H54 (cell line): Measurements from ENCODE around the gene ST8SIA2.

Experiments used
- DNase-seq: peaks from one replicate; pipeline ENCODE4 v3.0.0; 2011; ENCODE audit warnings: low spot score, mixed read lengths; ENCODE audit not compliant: insufficient read length
- FAIRE-seq: peaks from 3 replicates; lab custom pipeline; 2011; peaks lifted over from hg19 to GRCh38; lab: Jason Lieb, UNC
- POLR2A ChIP-seq: IDR thresholded peaks from 2 replicates; pipeline ENCODE4 v1.6.1; 2011; ENCODE audit warnings: low read depth, mild to moderate bottlenecking, low read length

The ST8SIA2 gene

GRCh38 chr15:92383519-92384324, 10.0 kb upstream of the ST8SIA2 start:
- FAIRE-seq (no peak), DNase-seq (no peak)
- TF ChIP-seq POLR2A, result no peak

- TF ChIP-seq POLR2A, result no peak
- DNase-seq (no peak), FAIRE-seq (no peak)
Measured at GRCh38 chr15:92384381-92384780, 9.3 kb upstream of the ST8SIA2 start.

GRCh38 chr15:92385096-92385495, 8.6 kb upstream of the ST8SIA2 start:
- DNase-seq, result no peak
- TF ChIP-seq POLR2A, result no peak
- no peak for FAIRE-seq

- DNase-seq, result no peak
- TF ChIP-seq POLR2A, result no peak
- no peak for FAIRE-seq
Measured at GRCh38 chr15:92391640-92392039, 2.0 kb upstream of the ST8SIA2 start.

- FAIRE-seq (no peak), DNase-seq (no peak)
- TF ChIP-seq POLR2A, result no peak
Measured at GRCh38 chr15:92392462-92392861, 1.2 kb upstream of the ST8SIA2 start.

GRCh38 chr15:92393980-92394308, 263 bp downstream of the ST8SIA2 start:
- no peak for TF ChIP-seq POLR2A
- no peak for FAIRE-seq
- DNase-seq, result no peak

- TF ChIP-seq POLR2A, result no peak
- no peak for FAIRE-seq
- DNase-seq, result no peak
Measured at GRCh38 chr15:92394309-92395097, 822 bp downstream of the ST8SIA2 start.

- no peak for TF ChIP-seq POLR2A
- DNase-seq (no peak), FAIRE-seq (no peak)
Measured at GRCh38 chr15:92395098-92395635, 1.5 kb downstream of the ST8SIA2 start.

- no peak for DNase-seq
- TF ChIP-seq POLR2A, result no peak
- FAIRE-seq, result no peak
Measured at GRCh38 chr15:92399271-92399950, 5.7 kb downstream of the ST8SIA2 start.

- no peak for TF ChIP-seq POLR2A
- DNase-seq (no peak), FAIRE-seq (no peak)
Measured at GRCh38 chr15:92400573-92400972, 6.9 kb downstream of the ST8SIA2 start.

- no peak for FAIRE-seq
- no peak for DNase-seq
- TF ChIP-seq POLR2A, result no peak
Measured at GRCh38 chr15:92400980-92401787, 7.5 kb downstream of the ST8SIA2 start.

- DNase-seq (no peak), FAIRE-seq (no peak)
- no peak for TF ChIP-seq POLR2A
Measured at GRCh38 chr15:92402751-92403150, 9.1 kb downstream of the ST8SIA2 start.

- FAIRE-seq, result no peak
- no peak for DNase-seq
- no peak for TF ChIP-seq POLR2A
Measured at GRCh38 chr15:92405942-92406341, 12.3 kb downstream of the ST8SIA2 start.
